SK-N-SH (cell line): Measurements from ENCODE around the gene RHOT1. TPM values are rescaled to one million over a fixed set of nuclear protein-coding genes. Genes with fewer than 3 reads are reported as not detected.

Experiments used
- CTCF ChIA-PET: fragments of 300-600, 350-600 bp; formaldehyde crosslinking; extraction: SDS; loops from one replicate; lab custom pipeline; 2021; lab: Yijun Ruan, JAX
- POLR2A ChIA-PET: fragments of 350-600 bp; sonication (Branson Sonifier 250); formaldehyde crosslinking; extraction: SDS; loops from one replicate; lab custom pipeline; 2020; ENCODE audit warnings: antibody characterized with exemption, inconsistent platforms; lab: Yijun Ruan, JAX
- DNase-seq: peaks from one replicate; pipeline ENCODE4 v3.0.0; 2012
- H2AFZ ChIP-seq: fragments of 200-600 bp; sonication (generic); 2 replicates; pipeline ENCODE4 v1.8.1; 2016; ENCODE audit warnings: antibody characterized with exemption, mild to moderate bottlenecking, low read depth
- H3F3A ChIP-seq: fragments of 200-600 bp; sonication (generic); replicated peaks from 2 replicates; pipeline ENCODE3; 2016; ENCODE audit warnings: antibody characterized with exemption, mild to moderate bottlenecking; ENCODE audit not compliant: insufficient read depth
- H3K27ac ChIP-seq, 2 experiments: fragments of 200-500 bp in 1 of 2; fragments of 200-600 bp in 1 of 2; sonication (Bioruptor generic) in 1 of 2; sonication (generic), shearing (Covaris generic) in 1 of 2; 2 replicates each; pipeline versions ENCODE4 v1.5.1 to v1.6.1; 2014 to 2016; ENCODE audit warnings: low read depth in 2 of 2, inconsistent platforms in 1 of 2, low read length in 1 of 2, mild to moderate bottlenecking in 1 of 2, mixed read lengths in 1 of 2
- H3K27me3 ChIP-seq: fragments of 200-600 bp; sonication (generic), shearing (Covaris generic); 2 replicates; pipeline ENCODE4 v1.6.1; 2016; ENCODE audit warnings: mixed run types; ENCODE audit not compliant: insufficient read depth
- H3K36me3 ChIP-seq, 2 experiments: fragments of 200-500 bp in 1 of 2; fragments of 200-600 bp in 1 of 2; sonication (Bioruptor generic) in 1 of 2; sonication (generic) in 1 of 2; replicated peaks in 1 of 2; 2 replicates each; pipeline versions ENCODE3 to v1.5.1; 2014 to 2016; ENCODE audit warnings: low read length in 1 of 2, mild to moderate bottlenecking in 1 of 2; ENCODE audit not compliant: insufficient read depth in 2 of 2, control insufficient read depth in 1 of 2
- H3K4me1 ChIP-seq, 2 experiments: fragments of 200-500 bp in 1 of 2; fragments of 200-600 bp in 1 of 2; sonication (Bioruptor generic) in 1 of 2; sonication (generic), shearing (Covaris generic) in 1 of 2; 2 replicates each; pipeline versions ENCODE4 v1.5.1 to v1.6.1; 2014 to 2016; ENCODE audit warnings: low read depth in 1 of 2, low read length in 1 of 2, mixed run types in 1 of 2; ENCODE audit not compliant: insufficient read depth in 2 of 2, control insufficient read depth in 1 of 2
- H3K4me2 ChIP-seq: fragments of 200-600 bp; sonication (generic), shearing (Covaris generic); 2 replicates; pipeline ENCODE4 v1.6.1; 2017; ENCODE audit warnings: mixed run types
- H3K4me3 ChIP-seq, 2 experiments: fragments of 200-500 bp in 1 of 2; fragments of 200-600 bp in 1 of 2; sonication (Bioruptor generic) in 1 of 2; sonication (generic), shearing (Covaris generic) in 1 of 2; 2 replicates each; pipeline versions ENCODE4 v1.5.1 to v1.8.1; 2014 to 2016; ENCODE audit warnings: low read depth in 2 of 2, inconsistent platforms in 1 of 2, low read length in 1 of 2, mild to moderate bottlenecking in 1 of 2, mixed read lengths in 1 of 2, moderate library complexity in 1 of 2
- H3K79me2 ChIP-seq: fragments of 200-600 bp; sonication (generic); 2 replicates; pipeline ENCODE4 v1.8.1; 2017; ENCODE audit warnings: mild to moderate bottlenecking; ENCODE audit not compliant: insufficient read depth
- H3K9ac ChIP-seq: fragments of 200-600 bp; sonication (generic); 2 replicates; pipeline ENCODE4 v1.6.1; 2017; ENCODE audit warnings: mixed run types
- H3K9me2 ChIP-seq: fragments of 200-600 bp; sonication (generic); 2 replicates; pipeline ENCODE4 v1.6.1; 2017; ENCODE audit warnings: mixed run types
- H3K9me3 ChIP-seq: fragments of 200-600 bp; sonication (generic); 2 replicates; pipeline ENCODE4 v1.6.1; 2017; ENCODE audit warnings: mixed run types, mild to moderate bottlenecking, moderate library complexity
- H4K20me1 ChIP-seq: fragments of 200-600 bp; sonication (generic); 2 replicates; pipeline ENCODE4 v1.6.1; 2017; ENCODE audit warnings: mild to moderate bottlenecking, mixed run types; ENCODE audit not compliant: insufficient read depth
- ELF1 ChIP-seq: IDR thresholded peaks from 2 replicates; pipeline ENCODE4 v1.4.0; 2012
- EZH2phosphoT487 ChIP-seq: fragments of 200-600 bp; sonication (generic); IDR thresholded peaks from 2 replicates; pipeline ENCODE4 v1.6.1; 2017; ENCODE audit warnings: low read depth, mixed run types, mild to moderate bottlenecking, antibody characterized with exemption, moderate library complexity, borderline replicate concordance
- FOSL2 ChIP-seq: IDR thresholded peaks from 2 replicates; pipeline ENCODE4 v1.4.0; 2012; ENCODE audit warnings: low read depth, mild to moderate bottlenecking, moderate library complexity, borderline replicate concordance
- FOXM1 ChIP-seq: IDR thresholded peaks from 2 replicates; pipeline ENCODE4 v1.4.0; 2012; ENCODE audit warnings: low read depth, mild to moderate bottlenecking
- GABPA ChIP-seq: IDR thresholded peaks from 2 replicates; pipeline ENCODE4 v1.4.0; 2012; ENCODE audit warnings: low read depth, mild to moderate bottlenecking
- JUND ChIP-seq: IDR thresholded peaks from 2 replicates; pipeline ENCODE4 v1.4.0; 2012
- MAX ChIP-seq: IDR thresholded peaks from 2 replicates; pipeline ENCODE4 v1.4.0; 2012; ENCODE audit warnings: low read depth
- NFIC ChIP-seq: IDR thresholded peaks from 2 replicates; pipeline ENCODE4 v1.4.0; 2012; ENCODE audit warnings: borderline replicate concordance
- NRF1 ChIP-seq: IDR thresholded peaks from 2 replicates; pipeline ENCODE4 v1.6.1; 2012; ENCODE audit warnings: low read depth, mild to moderate bottlenecking, low read length
- POLR2AphosphoS5 ChIP-seq: IDR thresholded peaks from 2 replicates; pipeline ENCODE4 v1.6.1; 2012; ENCODE audit warnings: low read depth, low read length
- RAD21 ChIP-seq: IDR thresholded peaks from 2 replicates; pipeline ENCODE4 v1.6.1; 2012; ENCODE audit warnings: mild to moderate bottlenecking, low read length
- RFX5 ChIP-seq: IDR thresholded peaks from 2 replicates; pipeline ENCODE4 v1.6.1; 2012; ENCODE audit warnings: mild to moderate bottlenecking, improper control_type of control experiment, low read length
- RXRA ChIP-seq: IDR thresholded peaks from 2 replicates; pipeline ENCODE4 v1.4.0; 2012; ENCODE audit warnings: low read depth, mild to moderate bottlenecking, borderline replicate concordance
- TCF12 ChIP-seq: IDR thresholded peaks from 2 replicates; pipeline ENCODE4 v1.4.0; 2012
- TEAD4 ChIP-seq: IDR thresholded peaks from 2 replicates; pipeline ENCODE4 v1.4.0; 2012; ENCODE audit warnings: mild to moderate bottlenecking, borderline replicate concordance; ENCODE audit not compliant: insufficient read depth
- USF2 ChIP-seq: fragments of 150-350 bp; IDR thresholded peaks from 2 replicates; pipeline ENCODE4 v1.6.1; 2017; ENCODE audit warnings: antibody characterized with exemption, low read length, low read depth, borderline replicate concordance
- YY1 ChIP-seq: IDR thresholded peaks from 2 replicates; pipeline ENCODE4 v1.4.0; 2012; ENCODE audit warnings: low read depth, mild to moderate bottlenecking
- WGBS: methylation state at CpG from one replicate; pipeline ENCODE4 v1.1.6; 2017; ENCODE audit warnings: low lambda C conversion rate; 5-methylcytosine and 5-hydroxymethylcytosine counted together
- polyA plus RNA-seq, 3 experiments: library from polyadenylated mRNA; depleted of rRNA; stranded (reverse); fragments of >200 nt; gene quantifications; 2 replicates each; pipeline ENCODE4 v1.2.3, GENCODE V29; 2012
- TF ChIP-seq, protein P1 (sequence below): IDR thresholded peaks from 2 replicates; pipeline ENCODE4 v1.4.0; 2012; ENCODE audit warnings: low read depth, borderline replicate concordance
- TF ChIP-seq, protein P2 (sequence below): IDR thresholded peaks from 2 replicates; pipeline ENCODE4 v1.6.1; 2012; ENCODE audit warnings: mild to moderate bottlenecking, low read depth, low read length, moderate library complexity

The RHOT1 gene
- polyA plus RNA-seq, 1 of the 3 experiments (the other 2 are of a cell fraction) = 25.0 TPM

DNA sequence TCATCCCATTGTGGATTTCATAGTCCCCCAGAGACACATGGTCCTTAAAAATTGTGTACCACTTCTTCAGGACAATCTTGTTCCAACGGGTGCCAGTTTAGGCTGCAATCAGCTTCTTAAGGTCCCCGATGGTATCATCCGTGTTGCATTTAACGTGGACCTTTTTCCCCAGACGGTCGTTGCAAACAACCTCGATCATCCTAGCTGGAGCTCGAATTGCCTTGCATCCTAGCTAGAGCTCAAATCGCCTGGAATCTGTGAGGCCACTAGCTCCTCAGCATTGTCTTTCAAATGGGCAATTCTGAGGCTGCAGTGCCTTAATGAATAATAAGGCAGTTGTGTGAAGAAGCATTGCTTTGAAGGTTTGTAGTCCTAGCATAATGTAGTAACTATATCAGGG, 85.6 kb downstream of the RHOT1 start:
- Histone ChIP-seq H3K9me2 (no peaks in the 10 kb centered on the region), H3K9me3 (no peaks in the 10 kb centered on the region), H3K27ac (no peak overlapping the region), H3K79me2 (no peaks in the 10 kb centered on the region), H3K4me3 (no peak overlapping the region), H3F3A (peaks cover 2% of the 10 kb centered on the region), H3K4me2 (no peak overlapping the region), H3K4me1 (no peaks in the 10 kb centered on the region), H4K20me1 (no peaks in the 10 kb centered on the region), H2AFZ (no peak overlapping the region), H3K27me3 (no peaks in the 10 kb centered on the region), H3K9ac (no peak overlapping the region), H3K36me3 (peaks cover 4 to 20% of the 10 kb centered on the region in 2 experiments)
- POLR2A ChIA-PET = no interaction called here
- no peak for TF ChIP-seq NFIC
- TF ChIP-seq USF2 = no peak
- no peak for TF ChIP-seq FOSL2
- no peak for TF ChIP-seq YY1
- TF ChIP-seq GABPA = no peak
- TF ChIP-seq ELF1 = no peak
- TF ChIP-seq RXRA = no peak
- TF ChIP-seq RAD21 = no peak
- TF ChIP-seq POLR2AphosphoS5 = no peak
- TF ChIP-seq TEAD4 = no peak
- no peak for TF ChIP-seq EZH2phosphoT487
- no peak for TF ChIP-seq NRF1
- TF ChIP-seq, protein P1, sequence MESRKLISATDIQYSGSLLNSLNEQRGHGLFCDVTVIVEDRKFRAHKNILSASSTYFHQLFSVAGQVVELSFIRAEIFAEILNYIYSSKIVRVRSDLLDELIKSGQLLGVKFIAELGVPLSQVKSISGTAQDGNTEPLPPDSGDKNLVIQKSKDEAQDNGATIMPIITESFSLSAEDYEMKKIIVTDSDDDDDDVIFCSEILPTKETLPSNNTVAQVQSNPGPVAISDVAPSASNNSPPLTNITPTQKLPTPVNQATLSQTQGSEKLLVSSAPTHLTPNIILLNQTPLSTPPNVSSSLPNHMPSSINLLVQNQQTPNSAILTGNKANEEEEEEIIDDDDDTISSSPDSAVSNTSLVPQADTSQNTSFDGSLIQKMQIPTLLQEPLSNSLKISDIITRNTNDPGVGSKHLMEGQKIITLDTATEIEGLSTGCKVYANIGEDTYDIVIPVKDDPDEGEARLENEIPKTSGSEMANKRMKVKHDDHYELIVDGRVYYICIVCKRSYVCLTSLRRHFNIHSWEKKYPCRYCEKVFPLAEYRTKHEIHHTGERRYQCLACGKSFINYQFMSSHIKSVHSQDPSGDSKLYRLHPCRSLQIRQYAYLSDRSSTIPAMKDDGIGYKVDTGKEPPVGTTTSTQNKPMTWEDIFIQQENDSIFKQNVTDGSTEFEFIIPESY = no peak
- no peak for TF ChIP-seq FOXM1
- no peak for TF ChIP-seq TCF12
- TF ChIP-seq, protein P2, sequence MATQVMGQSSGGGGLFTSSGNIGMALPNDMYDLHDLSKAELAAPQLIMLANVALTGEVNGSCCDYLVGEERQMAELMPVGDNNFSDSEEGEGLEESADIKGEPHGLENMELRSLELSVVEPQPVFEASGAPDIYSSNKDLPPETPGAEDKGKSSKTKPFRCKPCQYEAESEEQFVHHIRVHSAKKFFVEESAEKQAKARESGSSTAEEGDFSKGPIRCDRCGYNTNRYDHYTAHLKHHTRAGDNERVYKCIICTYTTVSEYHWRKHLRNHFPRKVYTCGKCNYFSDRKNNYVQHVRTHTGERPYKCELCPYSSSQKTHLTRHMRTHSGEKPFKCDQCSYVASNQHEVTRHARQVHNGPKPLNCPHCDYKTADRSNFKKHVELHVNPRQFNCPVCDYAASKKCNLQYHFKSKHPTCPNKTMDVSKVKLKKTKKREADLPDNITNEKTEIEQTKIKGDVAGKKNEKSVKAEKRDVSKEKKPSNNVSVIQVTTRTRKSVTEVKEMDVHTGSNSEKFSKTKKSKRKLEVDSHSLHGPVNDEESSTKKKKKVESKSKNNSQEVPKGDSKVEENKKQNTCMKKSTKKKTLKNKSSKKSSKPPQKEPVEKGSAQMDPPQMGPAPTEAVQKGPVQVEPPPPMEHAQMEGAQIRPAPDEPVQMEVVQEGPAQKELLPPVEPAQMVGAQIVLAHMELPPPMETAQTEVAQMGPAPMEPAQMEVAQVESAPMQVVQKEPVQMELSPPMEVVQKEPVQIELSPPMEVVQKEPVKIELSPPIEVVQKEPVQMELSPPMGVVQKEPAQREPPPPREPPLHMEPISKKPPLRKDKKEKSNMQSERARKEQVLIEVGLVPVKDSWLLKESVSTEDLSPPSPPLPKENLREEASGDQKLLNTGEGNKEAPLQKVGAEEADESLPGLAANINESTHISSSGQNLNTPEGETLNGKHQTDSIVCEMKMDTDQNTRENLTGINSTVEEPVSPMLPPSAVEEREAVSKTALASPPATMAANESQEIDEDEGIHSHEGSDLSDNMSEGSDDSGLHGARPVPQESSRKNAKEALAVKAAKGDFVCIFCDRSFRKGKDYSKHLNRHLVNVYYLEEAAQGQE = no peak
- TF ChIP-seq JUND = no peak
- TF ChIP-seq MAX = no peak
- no peak for TF ChIP-seq RFX5
- CTCF ChIA-PET = no interaction called here
- 94% methylated on average over 9 of the region's 9 CpGs for WGBS
- no peak for DNase-seq
